ENCODE measurements around the gene C15orf62.

Gene C15orf62

GRCh38 chr15:40769274-40770146 is at the start of gene C15orf62:
TSS of gene C15orf62 (plus strand) at chr15:40769980. CDS start at chr15:40770496, 516 bp downstream.
- DNase-seq, result peak; percentile 88

GRCh38 chr15:40721701-40722100 is 48.1 kb upstream of the C15orf62 start:
- no peak for DNase-seq

- DNase-seq, result no peak
Observed at GRCh38 chr15:40722354-40722753, 47.4 kb upstream of the C15orf62 start.

- DNase-seq, result no peak
Observed at GRCh38 chr15:40722934-40723333, 46.8 kb upstream of the C15orf62 start.

GRCh38 chr15:40723919-40724318 is 45.9 kb upstream of the C15orf62 start:
- no peak for DNase-seq

- peak; percentile 11 for DNase-seq
Observed at GRCh38 chr15:40731034-40731433, 38.7 kb upstream of the C15orf62 start.

GRCh38 chr15:40736575-40736974 is 33.2 kb upstream of the C15orf62 start:
- no peak for DNase-seq

- DNase-seq, result no peak
Observed at GRCh38 chr15:40737048-40737447, 32.7 kb upstream of the C15orf62 start.

GRCh38 chr15:40739047-40739446 is 30.7 kb upstream of the C15orf62 start:
- DNase-seq, result no peak

GRCh38 chr15:40739854-40740253 is 29.9 kb upstream of the C15orf62 start:
- DNase-seq, result no peak

- no peak for DNase-seq
Observed at GRCh38 chr15:40743485-40743901, 26.3 kb upstream of the C15orf62 start.

GRCh38 chr15:40743921-40744814 is 25.6 kb upstream of the C15orf62 start:
- no peak for DNase-seq

GRCh38 chr15:40744815-40745152 is 25.0 kb upstream of the C15orf62 start:
- DNase-seq, result no peak

- no peak for DNase-seq
Observed at GRCh38 chr15:40746916-40747418, 22.8 kb upstream of the C15orf62 start.

- no peak for DNase-seq
Observed at GRCh38 chr15:40747685-40748631, 21.8 kb upstream of the C15orf62 start.

- DNase-seq, result no peak
Observed at GRCh38 chr15:40749151-40749630, 20.6 kb upstream of the C15orf62 start.

GRCh38 chr15:40750885-40751284 is 18.9 kb upstream of the C15orf62 start:
- no peak for DNase-seq

- DNase-seq, result no peak
Observed at GRCh38 chr15:40751745-40752144, 18.0 kb upstream of the C15orf62 start.

GRCh38 chr15:40754574-40754882 is 15.3 kb upstream of the C15orf62 start:
- DNase-seq, result no peak

GRCh38 chr15:40754883-40755811 is 14.6 kb upstream of the C15orf62 start, which contains the start of gene RMDN3:
TSS of gene RMDN3 (minus strand) at chr15:40755254. CDS start at chr15:40754783, 471 bp downstream.
- peak; percentile 91 for DNase-seq

- DNase-seq, result no peak
Observed at GRCh38 chr15:40755812-40756208, 14.0 kb upstream of the C15orf62 start.
